GM21528 (cell line): ENCODE results near the gene KLHL24.
"Not testable (repeated sequence)": the region's sequence is repeated elsewhere in the genome, so short reads cannot be mapped to it uniquely, and the experiment has no call there.

Source experiments
- ATAC-seq: cut with Tn5 transposase; IDR thresholded peaks from one replicate; pipeline ENCODE4 v1.9.1; 2021; ENCODE audit warnings: mild to moderate bottlenecking, moderate library complexity; ENCODE audit not compliant: unreplicated experiment, low FRiP score

Gene KLHL24

GRCh38 chr3:183635431-183636220 is at the start of gene KLHL24:
Gene KLHL24, plus strand, starts transcription at chr3:183635623. Its CDS starts 14,734 bp downstream, at chr3:183650357.
- peak; percentile 87 for ATAC-seq

- ATAC-seq, result no peak
These were observed 48.9 kb upstream of the KLHL24 start for GRCh38 chr3:183586477-183586876.

- no peak for ATAC-seq
These were observed 48.1 kb upstream of the KLHL24 start for GRCh38 chr3:183587336-183587735.

GRCh38 chr3:183590442-183590841 is 45.0 kb upstream of the KLHL24 start:
- ATAC-seq, result no peak

- ATAC-seq, result peak; percentile 91
These were observed 43.4 kb upstream of the KLHL24 start for GRCh38 chr3:183591881-183592521.

- ATAC-seq, result no peak
These were observed 42.6 kb upstream of the KLHL24 start for GRCh38 chr3:183592821-183593220.

- no peak for ATAC-seq
These were observed 40.8 kb upstream of the KLHL24 start for GRCh38 chr3:183594636-183595035.

- no peak for ATAC-seq
These were observed 37.5 kb upstream of the KLHL24 start for GRCh38 chr3:183597959-183598358.

GRCh38 chr3:183611326-183611725 is 24.1 kb upstream of the KLHL24 start:
- ATAC-seq, result not testable (repeated sequence)

GRCh38 chr3:183613366-183614285 is 21.8 kb upstream of the KLHL24 start:
- ATAC-seq, result no peak

- no peak for ATAC-seq
These were observed 16.9 kb upstream of the KLHL24 start for GRCh38 chr3:183618542-183618941.

- no peak for ATAC-seq
These were observed 16.4 kb upstream of the KLHL24 start for GRCh38 chr3:183619010-183619409.

GRCh38 chr3:183619624-183620251 is 15.7 kb upstream of the KLHL24 start:
- ATAC-seq, result no peak

- ATAC-seq, result no peak
These were observed 15.2 kb upstream of the KLHL24 start for GRCh38 chr3:183620252-183620628.

GRCh38 chr3:183622473-183622872 is 12.9 kb upstream of the KLHL24 start:
- not testable (repeated sequence) for ATAC-seq

- ATAC-seq, result no peak
These were observed 8.4 kb upstream of the KLHL24 start for GRCh38 chr3:183626877-183627594.

GRCh38 chr3:183629546-183630301 is 5.7 kb upstream of the KLHL24 start:
- no peak for ATAC-seq

GRCh38 chr3:183631715-183632114 is 3.7 kb upstream of the KLHL24 start:
- ATAC-seq, result no peak

GRCh38 chr3:183632725-183633124 is 2.7 kb upstream of the KLHL24 start:
- ATAC-seq, result not testable (repeated sequence)
